HepG2 (cell line): ENCODE results near the gene IFIT5. TPM values are rescaled to one million over a fixed set of nuclear protein-coding genes. Genes with fewer than 3 reads are reported as not detected.

ENCODE experiments used
- ATAC-seq: fragments of 200-7000 bp; cut with Tn5 transposase; 3 replicates; pipeline ENCODE4 v1.9.1; 2020; ENCODE audit warnings: mild to moderate bottlenecking, moderate library complexity
- BruUV-seq: library from RNA; stranded (reverse); fragments of 400-500 nt; replicated peaks from 2 replicates; lab custom pipeline; 2021; lab: Mats Ljungman, UMichigan
- CTCF ChIA-PET: fragments of 300-600 bp; formaldehyde crosslinking; extraction: SDS; loops from one replicate; lab custom pipeline; 2021; ENCODE audit warnings: low total read pairs, inconsistent platforms, low intra/inter-chr PET ratio; lab: Yijun Ruan, JAX
- POLR2A ChIA-PET: fragments of 350-600 bp; sonication (Branson Sonifier 250); formaldehyde crosslinking; loops from one replicate; lab custom pipeline; 2020; ENCODE audit warnings: antibody characterized with exemption, inconsistent platforms; lab: Yijun Ruan, JAX
- DNase-seq: peaks from one replicate; pipeline ENCODE4 v3.0.0-alpha.2; 2015; ENCODE audit warnings: low spot score
- FAIRE-seq: peaks from 3 replicates; lab custom pipeline; 2011; peaks lifted over from hg19 to GRCh38; lab: Jason Lieb, UNC
- H2AFZ ChIP-seq: one replicate; pipeline ENCODE4 v1.6.1; 2011; ENCODE audit warnings: low read length, inconsistent platforms
- H3K27ac ChIP-seq: fragments of 300-600 bp; 3 replicates; pipeline ENCODE4 v1.8.0; 2011; ENCODE audit warnings: mixed run types, mild to moderate bottlenecking, mixed read lengths, low read length, inconsistent platforms; ENCODE audit not compliant: insufficient read depth; ENCODE audit errors: extremely low read length
- H3K27me3 ChIP-seq, 2 experiments: fragments of 200-600 bp in 1 of 2; 2 replicates in 1 of 2; 3 replicates in 1 of 2; pipeline versions ENCODE4 v1.6.0 to v1.8.0; 2011; ENCODE audit warnings: low read length in 2 of 2, mild to moderate bottlenecking in 2 of 2, moderate library complexity in 2 of 2, inconsistent platforms in 1 of 2; ENCODE audit not compliant: insufficient read depth in 2 of 2, control insufficient read depth in 1 of 2
- H3K36me3 ChIP-seq, 2 experiments: fragments of 200-600 bp in 1 of 2; replicated peaks in 1 of 2; 2 replicates in 1 of 2; 3 replicates in 1 of 2; pipeline versions ENCODE4 v1.5.1 to v1.8.0; 2011; ENCODE audit warnings: low read length in 2 of 2, inconsistent platforms in 1 of 2; ENCODE audit not compliant: insufficient read depth in 2 of 2, control insufficient read depth in 1 of 2
- H3K4me1 ChIP-seq: 2 replicates; pipeline ENCODE4 v1.5.1; 2012; ENCODE audit warnings: low read length, inconsistent platforms; ENCODE audit not compliant: insufficient read depth
- H3K4me2 ChIP-seq: 2 replicates; pipeline ENCODE4 v1.6.0; 2011; ENCODE audit warnings: low read depth, low read length, inconsistent platforms
- H3K4me3 ChIP-seq, 3 experiments: fragments of 200-600 bp in 1 of 3; sonication (generic), shearing (Covaris generic) in 1 of 3; replicated peaks in 1 of 3; 2 replicates each; pipeline ENCODE4 v1.5.1; 2011 to 2016; ENCODE audit warnings: low read length in 3 of 3, inconsistent platforms in 2 of 3, low read depth in 2 of 3, mild to moderate bottlenecking in 2 of 3, control low read depth in 1 of 3, mixed read lengths in 1 of 3; ENCODE audit not compliant: insufficient read depth in 1 of 3
- H3K79me2 ChIP-seq: one replicate; pipeline ENCODE4 v1.6.1; 2011; ENCODE audit warnings: low read length, inconsistent platforms; ENCODE audit not compliant: insufficient read depth
- H3K9ac ChIP-seq: 2 replicates; pipeline ENCODE4 v1.6.0; 2011; ENCODE audit warnings: mild to moderate bottlenecking, low read depth, low read length, inconsistent platforms; ENCODE audit not compliant: insufficient read depth
- H3K9me3 ChIP-seq: 2 replicates; pipeline ENCODE4 v1.5.1; 2012; ENCODE audit warnings: mild to moderate bottlenecking, low read length
- H4K20me1 ChIP-seq: 2 replicates; pipeline ENCODE4 v1.6.0; 2011; ENCODE audit warnings: inconsistent platforms, mild to moderate bottlenecking, low read length, moderate library complexity; ENCODE audit not compliant: insufficient read depth
- HNF4A ChIP-seq: sonication (generic); formaldehyde crosslinking; IDR thresholded peaks from 2 replicates; pipeline ENCODE4 v1.4.0; 2020; ENCODE audit warnings: missing genetic modification reagents
- MBNL3 ChIP-seq: fragments of 250-450 bp; sonication (Bioruptor Pico); conservative IDR thresholded peaks from 2 replicates; pipeline ENCODE4 v1.8.0; 2022; ENCODE audit warnings: mild to moderate bottlenecking, inconsistent platforms
- MED13 ChIP-seq: sonication (generic); formaldehyde crosslinking; IDR thresholded peaks from 2 replicates; pipeline ENCODE4 v1.5.0; 2020; ENCODE audit warnings: missing genetic modification reagents
- NCOR1 ChIP-seq: fragments of 200-600 bp; sonication (generic); IDR thresholded peaks from 2 replicates; pipeline ENCODE4 v1.7.0; 2017; ENCODE audit warnings: antibody characterized with exemption, low read length, borderline replicate concordance
- SOX6 ChIP-seq, 2 experiments: fragments of 450-650 bp in 1 of 2; sonication (generic) in 1 of 2; formaldehyde crosslinking in 1 of 2; IDR thresholded peaks; 2 replicates each; pipeline versions ENCODE4 v1.4.0 to v1.6.1; 2017 to 2020; ENCODE audit warnings: antibody characterized with exemption in 1 of 2, mild to moderate bottlenecking in 1 of 2, missing genetic modification reagents in 1 of 2
- SSRP1 ChIP-seq: IDR thresholded peaks from 2 replicates; pipeline ENCODE4 v1.6.1; 2016; ENCODE audit warnings: control low read depth
- YY1 ChIP-seq: IDR thresholded peaks from 2 replicates; pipeline ENCODE4 v1.6.1; 2011; ENCODE audit warnings: low read length, low read depth, moderate library complexity, mild to moderate bottlenecking; ENCODE audit not compliant: insufficient read depth, insufficient replicate concordance
- ZNF10 ChIP-seq: sonication (generic); formaldehyde crosslinking; IDR thresholded peaks from 2 replicates; pipeline ENCODE4 v1.4.0; 2020; ENCODE audit warnings: mild to moderate bottlenecking, low read depth, missing genetic modification reagents, borderline replicate concordance
- ZNF20 ChIP-seq: sonication (generic); formaldehyde crosslinking; IDR thresholded peaks from 2 replicates; pipeline ENCODE4 v1.4.0; 2020; ENCODE audit warnings: mild to moderate bottlenecking, moderate library complexity, missing genetic modification reagents
- ZNF333 ChIP-seq: sonication (generic); formaldehyde crosslinking; IDR thresholded peaks from 2 replicates; pipeline ENCODE4 v1.4.0; 2020; ENCODE audit warnings: mild to moderate bottlenecking, missing genetic modification reagents, borderline replicate concordance
- ZNF773 ChIP-seq: sonication (generic); formaldehyde crosslinking; IDR thresholded peaks from 2 replicates; pipeline ENCODE4 v1.4.0; 2020; ENCODE audit warnings: missing genetic modification reagents, borderline replicate concordance
- ZSCAN12 ChIP-seq: sonication (generic); formaldehyde crosslinking; IDR thresholded peaks from 2 replicates; pipeline ENCODE4 v1.9.0; 2021; ENCODE audit warnings: mild to moderate bottlenecking, missing genetic modification reagents
- WGBS: methylation state at CpG from one replicate; pipeline ENCODE4 v1.1.6; 2017; ENCODE audit warnings: low lambda C conversion rate; 5-methylcytosine and 5-hydroxymethylcytosine counted together
- in situ Hi-C: cut with HindIII; loops from 2 replicates; pipeline ENCODE4 v1.10.0; 2017; ENCODE audit warnings: low pct_unique_long_range_greater_than_20kb; ENCODE audit not compliant: extremely low pct_ligation_motif_present
- intact Hi-C: fragments of 100-400 bp; cut with micrococcal nuclease; formaldehyde crosslinking; loops from one replicate; pipeline ENCODE4 v1.10.0; 2022; ENCODE audit not compliant: unreplicated experiment
- polyA plus RNA-seq, 8 experiments: library from polyadenylated mRNA; depleted of rRNA in 3 of 8; stranded (reverse) in 7 of 8; unstranded in 1 of 8; fragments of >200 nt; fragmentation: Illumina TruSeq in 4 of 8; extraction: Trizol in 4 of 8; gene quantifications; 2 replicates each; pipeline versions ENCODE4 v1.2.1 to v1.2.3, GENCODE V29; 2011 to 2016; ENCODE audit warnings: low read depth in 4 of 8, missing spikeins in 1 of 8, mixed read lengths in 1 of 8; ENCODE audit not compliant: insufficient read depth in 1 of 8
- total RNA-seq, 5 experiments: library from RNA; depleted of rRNA; stranded (reverse); fragments of >200 nt; fragmentation: Illumina TruSeq; extraction: Trizol; gene quantifications; 2 replicates each; pipeline ENCODE4 v1.2.3, GENCODE V29; 2016; ENCODE audit warnings: low read depth in 1 of 5

The IFIT5 gene
- total and polyA plus RNA-seq, 2 of the 13 experiments (the other 11 are each of a cell fraction or from before 2014, with no cell fraction given) = 2.2 to 8.3 TPM

DNA sequence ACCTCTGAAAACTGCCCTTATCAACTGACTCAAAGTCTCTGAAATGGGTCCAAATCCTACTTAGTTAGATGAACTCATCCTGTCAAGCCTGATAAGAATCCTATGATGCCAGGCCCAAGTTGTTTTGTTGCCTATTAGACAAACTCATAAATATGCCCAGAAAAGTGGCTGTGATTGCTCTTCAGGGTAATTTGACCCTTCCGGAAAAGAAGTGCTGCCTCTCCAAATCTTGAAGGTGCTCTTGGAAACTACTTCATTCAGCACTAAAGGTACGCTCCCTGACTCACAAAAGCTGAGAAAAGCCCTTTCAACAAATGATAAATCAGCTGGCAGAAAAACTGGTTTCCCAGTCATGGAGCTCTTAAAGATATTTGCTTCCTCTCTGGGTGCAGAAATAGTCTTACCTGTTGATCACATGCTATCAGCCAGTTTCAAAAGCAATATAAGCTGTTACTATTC lies 6.7 kb downstream of the IFIT5 start:
- no peak for ATAC-seq
- intact Hi-C loops (no loop called here), in situ Hi-C loops (no loop called here)
- DNase-seq = no peak
- Histone ChIP-seq H4K20me1 (no peaks in the 10 kb centered on the region), H3K36me3 (peaks cover 0 to 4% of the 10 kb centered on the region in 2 experiments; a peak in 1 of 5 replicates), H3K9ac (no peak overlapping the region), H3K9me3 (no peaks in the 10 kb centered on the region), H3K79me2 (peaks cover 2% of the 10 kb centered on the region), H3K4me3 (no peak overlapping the region), H3K27me3 (no peaks in the 10 kb centered on the region), H2AFZ (no peak overlapping the region), H3K4me1 (peaks cover 24% of the 10 kb centered on the region), H3K4me2 (no peak overlapping the region), H3K27ac (no peak overlapping the region)
- CTCF ChIA-PET = no interaction called here
- no peak for FAIRE-seq
- no peak for TF ChIP-seq MED13
- no peak for TF ChIP-seq NCOR1
- TF ChIP-seq ZNF20 (CRISPR knock-in tag) = no peak
- no peak for TF ChIP-seq SSRP1 (CRISPR knock-in tag)
- no peak for TF ChIP-seq ZSCAN12 (CRISPR knock-in tag)
- TF ChIP-seq MBNL3 (CRISPR knock-in tag) = no peak
- no peak for TF ChIP-seq ZNF773 (CRISPR knock-in tag)
- TF ChIP-seq HNF4A (CRISPR knock-in tag) = no peak
- TF ChIP-seq SOX6 (IDR thresholded peaks at IDR 0.05) = no peak
- no peak for TF ChIP-seq SOX6 (CRISPR knock-in tag; IDR thresholded peaks at IDR 0.05)
- TF ChIP-seq YY1 = no peak
- no peak for TF ChIP-seq ZNF10
- no peak for TF ChIP-seq ZNF333 (CRISPR knock-in tag)
- WGBS = 97% methylated on average over 2 of the region's 2 CpGs
- no TSS peak for BruUV-seq
- POLR2A ChIA-PET = no interaction called here
